Right hindlimb (tissue), 1 donor: ENCODE results near the gene HVCN1.
A peak's percentile ranks its signal among the peaks of the same experiment; 100 is the strongest.

ENCODE experiments used
- DNase-seq: peaks from one replicate; pipeline ENCODE4 v3.0.0-alpha.2; 2018

HVCN1 gene

DNA sequence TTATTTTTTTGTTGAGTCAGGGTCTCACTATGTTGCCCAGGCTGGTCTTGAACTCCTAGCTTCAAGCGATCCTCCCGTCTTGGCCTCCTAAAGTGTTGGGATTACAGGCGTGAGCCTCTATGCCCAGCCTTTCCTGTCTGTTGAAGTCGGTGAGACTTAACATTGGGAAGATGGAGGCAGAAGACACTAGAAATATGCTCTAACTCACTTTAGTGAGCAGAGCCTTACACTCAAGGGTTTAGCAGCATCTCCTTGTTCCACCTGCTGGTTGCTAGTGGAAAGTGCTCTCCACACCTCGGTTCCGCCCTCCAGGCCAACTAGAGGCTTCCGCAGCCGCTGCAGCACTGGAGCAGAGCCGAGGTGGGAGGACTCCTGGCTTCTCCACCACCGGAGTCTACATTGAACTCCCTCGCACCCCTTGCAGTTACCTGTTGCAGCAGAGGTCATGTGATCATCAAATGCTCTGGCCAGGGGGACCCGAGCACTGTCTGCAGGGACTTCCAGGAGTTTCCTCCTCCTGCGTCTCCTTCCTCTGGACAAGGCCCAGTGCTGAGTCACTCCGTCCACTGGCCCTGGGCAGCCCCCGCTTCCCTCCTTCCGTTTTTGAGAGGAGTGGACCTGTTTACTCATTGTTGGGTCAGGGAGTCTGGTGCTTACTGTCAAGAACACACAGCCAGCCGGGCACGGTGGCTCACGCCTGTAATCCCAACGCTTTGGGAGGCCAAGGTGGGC, 9.4 kb upstream of the HVCN1 start:
- DNase-seq = peak; percentile 86

DNA sequence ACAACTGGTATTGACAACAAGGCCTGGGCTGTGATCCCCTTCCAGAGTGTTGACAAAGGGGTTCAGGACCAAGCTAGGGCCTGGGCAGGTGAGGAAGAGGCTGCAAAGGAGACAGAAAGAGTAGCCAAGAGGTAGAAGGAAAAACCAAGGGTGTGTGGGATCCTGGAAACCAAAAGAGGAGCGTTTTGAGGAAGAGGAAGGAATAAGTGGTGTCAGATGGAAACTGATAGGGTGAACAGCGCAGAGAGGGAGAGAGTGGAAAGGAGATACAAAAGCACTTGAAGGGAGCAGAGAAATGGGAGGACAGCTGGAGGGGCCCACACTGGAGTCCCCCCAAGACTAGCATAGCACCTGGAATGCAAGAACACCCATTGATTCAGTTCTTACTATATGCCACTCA, 8.3 kb upstream of the HVCN1 start:
- no peak for DNase-seq

DNA sequence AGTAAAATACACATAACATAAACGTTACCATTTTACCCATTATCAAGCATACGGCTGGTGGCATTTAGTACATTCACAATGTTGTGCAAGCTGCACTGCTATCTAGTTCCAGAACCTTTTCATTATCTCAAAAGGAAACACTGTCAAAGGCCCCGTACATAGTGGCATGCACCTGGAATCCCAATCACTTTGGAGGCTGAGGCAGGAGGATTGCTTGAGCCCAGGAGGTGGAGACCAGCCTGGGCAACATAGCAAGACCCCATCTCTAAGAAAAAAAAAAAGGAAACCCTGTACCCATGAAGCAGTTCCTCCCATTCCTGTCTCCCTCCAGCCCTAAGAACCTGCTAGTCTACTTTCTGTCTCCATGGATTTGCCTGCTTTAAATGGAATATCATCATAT, 7.4 kb upstream of the HVCN1 start:
- no peak for DNase-seq

DNA sequence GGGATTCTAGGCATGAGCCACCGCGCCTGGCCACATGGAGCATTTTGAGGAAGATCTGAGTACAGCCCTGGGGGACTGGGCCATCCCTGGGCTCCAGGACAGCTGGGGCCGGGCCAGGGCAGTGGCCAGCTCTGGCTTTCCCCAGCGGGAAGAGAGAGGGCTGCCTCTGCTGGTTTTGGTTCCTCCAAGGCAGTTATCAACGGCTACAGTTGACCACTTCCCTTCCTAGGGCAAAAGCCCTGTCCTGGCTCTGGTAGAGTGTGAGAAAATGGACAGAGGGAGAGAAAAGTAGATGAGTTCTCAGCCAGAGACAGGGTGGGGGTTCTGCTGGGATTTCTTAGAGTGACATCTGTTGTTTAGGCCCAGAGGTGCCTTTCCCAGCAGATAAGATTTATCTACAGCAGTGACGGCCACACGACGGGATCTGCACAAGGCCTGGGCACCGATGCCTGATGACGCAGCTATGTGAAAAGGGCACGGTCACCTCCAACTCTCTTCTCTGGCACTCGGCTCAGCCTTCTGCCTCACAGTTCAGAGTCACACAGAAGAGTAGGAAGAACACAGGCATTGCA, 5.5 kb upstream of the HVCN1 start:
- no peak for DNase-seq

DNA sequence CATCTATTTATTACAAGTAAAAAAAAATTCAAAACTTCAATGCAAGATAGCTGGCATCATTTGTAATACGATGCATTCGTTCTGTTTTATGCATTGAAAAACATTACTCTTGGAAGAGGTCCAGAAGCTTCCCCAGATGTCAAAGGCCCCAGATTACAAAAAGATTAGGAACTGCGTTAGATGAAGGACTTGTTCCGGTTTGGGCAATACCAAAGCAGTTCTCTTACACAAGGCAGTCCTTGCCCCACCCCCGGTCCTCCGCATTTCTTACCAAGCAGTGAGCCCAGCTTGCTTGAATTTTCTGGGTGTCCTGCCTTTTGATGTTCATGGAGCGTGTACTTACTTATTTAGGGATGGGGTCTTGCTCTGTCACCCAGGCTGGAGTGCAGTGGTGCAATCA, 4.8 kb upstream of the HVCN1 start:
- no peak for DNase-seq

DNA sequence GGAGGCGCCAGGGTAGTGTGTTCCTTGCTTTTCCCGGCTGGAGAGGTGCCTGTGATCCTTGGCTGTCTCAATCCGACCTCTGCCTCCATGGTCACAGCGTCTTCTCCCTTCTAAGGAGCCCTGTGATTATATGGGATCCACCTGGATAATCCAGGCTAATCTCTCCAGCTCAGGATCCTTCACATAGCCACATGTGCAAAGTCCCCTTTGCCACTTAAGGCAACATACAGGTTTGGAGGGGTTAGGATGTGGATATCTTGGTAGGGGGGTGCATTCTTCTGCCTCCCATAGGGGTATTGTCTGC, 1.2 kb upstream of the HVCN1 start:
- DNase-seq = no peak

DNA sequence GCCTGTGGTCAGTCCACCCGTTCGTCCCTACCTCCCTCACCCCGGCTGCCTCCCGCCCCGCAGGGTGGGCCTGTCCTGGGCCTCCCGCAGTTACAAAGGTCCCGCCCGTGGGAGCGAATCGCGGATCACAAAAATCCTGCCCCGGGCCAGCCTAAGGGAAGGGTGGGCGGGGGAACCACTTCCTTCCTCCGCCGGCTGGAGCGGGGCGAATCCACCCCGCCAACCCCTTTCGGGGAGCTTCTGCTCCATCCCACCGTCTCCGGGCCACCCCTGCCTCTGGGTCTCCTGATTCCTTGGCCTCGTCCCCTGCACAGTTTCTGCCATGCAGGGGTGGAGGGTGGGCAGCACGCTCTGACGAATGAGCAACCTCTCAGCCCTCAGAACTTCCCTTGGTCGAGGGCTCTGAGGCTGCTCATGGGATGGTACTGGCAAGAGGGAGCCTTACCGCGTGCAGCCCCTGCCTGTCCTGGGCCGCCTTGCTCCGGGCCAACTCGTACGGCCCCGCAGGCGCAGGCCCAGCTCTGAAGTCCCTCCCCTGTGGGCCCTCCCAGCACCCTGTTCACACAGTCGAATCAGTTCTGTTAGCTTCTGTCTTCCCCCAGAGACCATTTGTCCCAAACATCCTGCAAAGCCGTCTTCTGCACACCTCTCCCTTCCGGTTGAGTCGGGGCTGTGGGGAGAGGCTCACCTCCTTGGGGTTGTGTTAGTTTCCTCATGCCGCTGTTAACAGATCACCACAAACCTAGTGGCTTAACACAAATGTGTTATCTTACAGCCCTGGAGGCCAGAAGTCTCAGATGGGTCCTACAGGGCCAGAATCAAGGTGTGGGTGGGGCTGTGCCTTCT, 589 bp upstream of the HVCN1 start:
- DNase-seq = peak; percentile 80

DNA sequence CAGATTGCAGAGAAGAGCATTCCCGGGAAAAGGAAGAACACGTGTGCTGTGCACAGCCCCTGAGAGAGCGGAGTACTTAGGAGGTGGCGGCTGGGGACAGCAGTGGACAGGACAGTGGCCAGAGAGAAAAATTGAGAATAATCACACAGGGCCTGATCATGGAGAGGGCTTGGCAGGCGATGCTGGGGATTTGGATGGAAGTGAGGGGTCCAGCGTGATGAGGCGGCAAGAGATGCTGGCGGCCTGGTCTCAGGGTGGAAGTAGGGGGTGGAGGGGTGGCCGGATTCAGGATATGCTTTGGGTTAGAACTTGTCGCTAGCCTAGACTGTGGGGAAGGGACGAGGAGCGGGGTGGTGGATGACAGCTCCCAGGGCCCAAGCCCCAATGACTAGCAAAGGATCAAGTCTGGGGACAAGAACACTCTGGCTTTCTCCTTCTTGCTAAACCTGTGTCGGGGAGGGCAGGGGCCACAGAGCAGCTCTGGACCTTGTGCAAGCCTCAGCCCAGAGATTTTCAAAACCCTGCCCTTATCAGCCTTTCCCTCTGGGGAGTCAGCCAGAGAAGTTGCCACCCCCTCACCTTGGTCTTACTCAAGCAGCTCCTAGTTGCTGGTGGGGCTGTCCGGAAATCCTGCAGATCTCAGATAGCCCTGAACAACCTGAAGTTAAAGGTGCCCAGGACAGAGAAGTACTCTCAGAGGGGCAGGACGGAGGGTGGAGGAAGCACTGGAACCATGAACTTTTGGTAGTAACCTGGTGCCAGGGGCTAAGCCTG, 1.3 kb downstream of the HVCN1 start:
- no peak for DNase-seq

DNA sequence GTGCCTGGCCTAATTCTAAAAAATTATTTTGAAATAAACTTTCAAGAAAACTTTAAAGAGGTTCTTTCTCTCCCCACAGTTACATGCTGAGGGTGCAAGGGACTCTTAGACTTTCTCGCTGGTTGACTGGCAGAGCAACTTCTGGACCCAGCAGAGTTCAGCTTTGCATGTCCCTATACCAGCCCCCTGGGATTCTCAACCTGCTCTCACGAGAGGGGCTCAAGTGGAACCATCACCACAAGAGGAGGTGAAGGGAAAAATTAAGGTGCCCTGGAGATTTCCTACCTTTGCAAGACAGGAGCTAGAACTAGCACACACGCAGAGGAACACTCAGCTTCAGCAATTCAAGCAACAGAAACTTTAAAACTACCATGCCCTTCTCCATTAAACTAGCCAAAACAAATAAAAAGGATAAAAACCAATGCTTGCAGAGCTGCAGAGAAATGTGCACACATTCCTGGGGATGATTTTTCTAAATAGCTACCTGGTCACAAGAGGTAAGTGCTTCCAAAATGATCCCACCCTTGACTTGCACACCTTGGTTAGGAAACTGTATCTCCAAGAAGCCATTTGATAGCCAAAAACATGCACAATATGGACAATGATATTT, 2.5 kb downstream of the HVCN1 start:
- no peak for DNase-seq

DNA sequence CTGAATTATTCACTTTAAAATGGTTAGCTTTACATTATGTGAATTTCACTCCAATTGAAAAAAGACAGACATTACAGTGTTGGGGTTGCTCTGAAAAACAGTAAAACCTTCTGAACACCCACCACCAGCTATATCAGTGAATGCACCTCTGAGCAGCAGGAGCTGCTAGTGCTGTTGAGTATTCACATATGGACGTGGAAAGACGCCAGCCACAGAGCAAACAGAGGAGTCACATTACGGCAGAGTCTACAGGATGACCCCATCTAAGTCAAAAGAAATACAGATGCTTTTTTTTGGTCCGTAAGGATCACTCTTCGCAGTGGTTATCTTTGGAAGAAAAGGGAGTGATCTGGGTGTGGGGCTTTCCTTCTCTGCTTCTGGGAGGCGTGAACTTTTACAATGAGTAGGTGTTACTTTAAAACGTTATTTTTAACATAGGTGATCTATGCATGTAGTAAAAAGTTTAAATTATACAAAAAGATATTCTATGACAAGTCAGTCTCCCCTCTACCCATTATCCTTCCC, 4.5 kb downstream of the HVCN1 start:
- no peak for DNase-seq

DNA sequence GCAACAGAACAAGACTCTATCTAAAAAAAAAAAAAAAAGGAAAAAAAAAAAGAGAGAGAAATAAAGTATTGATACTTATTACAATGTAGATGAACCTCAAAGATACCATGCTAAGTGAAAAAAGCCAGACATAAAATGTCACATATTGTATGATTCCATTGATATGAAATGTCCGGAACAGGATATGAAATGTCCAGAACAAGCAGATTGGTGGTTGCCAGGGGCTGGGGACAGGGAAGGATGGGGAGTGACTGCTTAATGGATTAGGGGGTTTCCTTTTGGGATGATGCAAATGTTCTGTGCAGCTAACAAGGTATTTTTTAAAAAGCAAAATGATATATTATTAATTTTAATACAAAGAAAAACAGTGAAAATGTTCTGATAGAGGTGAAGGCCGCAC, 5.0 kb downstream of the HVCN1 start:
- DNase-seq = no peak

DNA sequence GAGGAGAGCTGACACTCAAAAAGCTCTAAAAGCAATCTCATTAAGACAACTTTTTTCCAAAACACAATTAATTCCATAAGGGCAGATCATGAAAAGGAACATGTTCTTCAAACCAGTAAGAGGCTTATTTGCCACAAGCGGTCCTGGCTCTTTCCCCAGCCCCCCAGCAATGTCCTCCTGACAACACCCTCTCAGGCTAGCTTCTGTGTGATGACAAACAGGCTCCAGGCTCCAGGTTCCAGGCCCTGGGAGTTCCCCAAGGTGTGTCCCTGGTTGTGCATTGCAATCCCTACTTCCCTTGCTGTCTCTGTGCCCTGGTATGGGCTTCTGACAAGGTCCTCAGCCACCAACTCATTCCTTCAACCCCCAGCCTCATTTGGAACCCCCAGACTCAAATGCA, 8.9 kb downstream of the HVCN1 start:
- DNase-seq = no peak

DNA sequence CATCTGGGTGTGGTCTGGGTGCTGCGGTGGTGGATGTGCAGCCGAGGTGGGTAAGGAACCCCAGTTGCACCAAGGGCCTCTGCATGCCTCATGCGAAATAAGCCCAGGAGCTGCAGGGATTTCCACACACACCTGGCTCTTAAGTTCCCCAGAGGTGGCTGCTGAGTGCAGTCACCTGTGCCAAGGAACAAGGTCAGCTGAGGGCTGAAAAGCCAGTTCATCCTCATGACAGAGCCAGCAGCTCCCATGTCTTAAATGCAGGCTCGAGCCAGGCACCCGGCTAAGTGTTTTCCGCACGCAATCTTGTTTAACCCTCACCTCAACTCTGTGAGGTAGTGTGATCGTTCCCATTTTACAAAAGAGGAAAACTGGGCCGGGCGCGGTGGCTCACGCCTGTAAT, 9.7 kb downstream of the HVCN1 start:
- no peak for DNase-seq

DNA sequence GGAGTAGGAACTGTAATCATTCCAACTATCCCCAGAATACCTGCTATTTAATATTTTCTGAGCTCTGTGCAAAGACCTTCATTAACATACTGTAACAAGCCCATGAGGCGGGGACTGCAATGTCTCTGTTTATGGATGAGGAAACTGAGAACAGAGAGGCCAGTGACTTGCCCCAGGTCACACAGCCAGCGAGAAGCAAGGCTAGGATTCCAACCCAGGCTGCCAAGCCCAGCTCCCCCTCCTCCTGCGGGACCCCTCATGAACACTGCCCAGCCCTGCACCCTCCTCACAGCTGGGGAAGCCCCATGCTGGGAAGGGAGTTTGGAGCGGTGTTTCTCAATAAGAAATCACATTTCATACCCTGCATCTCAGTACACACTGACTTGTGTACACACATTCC, 10.9 kb downstream of the HVCN1 start:
- no peak for DNase-seq

DNA sequence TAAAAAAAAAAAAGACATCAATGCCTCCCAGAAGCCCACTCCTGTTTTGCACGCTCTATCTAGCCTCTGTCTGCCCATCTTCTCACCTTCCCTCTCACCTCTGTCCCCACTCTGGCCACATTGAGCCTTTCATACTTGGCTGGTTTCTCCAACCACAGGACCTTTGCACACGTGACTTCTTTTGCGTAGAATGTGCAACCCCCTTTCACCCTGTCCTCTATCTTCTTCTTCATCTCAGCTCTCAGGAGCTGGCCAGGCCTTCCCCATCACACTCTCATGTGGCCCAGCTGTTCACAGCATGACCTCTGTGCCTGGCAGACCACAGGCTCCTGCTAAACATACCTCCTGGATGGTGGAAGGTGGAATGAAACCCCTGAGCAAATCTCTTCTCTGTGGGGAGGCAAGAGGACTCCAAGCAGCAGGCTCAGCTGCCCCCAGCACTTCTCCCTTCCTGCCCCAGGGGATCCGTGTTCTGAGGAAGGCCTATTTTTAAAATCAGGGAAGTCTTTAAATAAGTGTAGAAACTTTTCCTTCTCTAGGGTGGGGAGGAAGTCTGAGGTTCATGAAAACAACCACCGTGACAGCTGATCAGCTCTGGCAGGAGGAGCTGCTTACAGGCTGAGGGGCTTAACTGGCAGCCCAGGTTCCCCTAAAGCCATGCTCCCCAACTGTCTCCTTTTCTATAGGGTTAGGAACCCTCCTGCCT, 11.6 kb downstream of the HVCN1 start:
- DNase-seq = no peak

DNA sequence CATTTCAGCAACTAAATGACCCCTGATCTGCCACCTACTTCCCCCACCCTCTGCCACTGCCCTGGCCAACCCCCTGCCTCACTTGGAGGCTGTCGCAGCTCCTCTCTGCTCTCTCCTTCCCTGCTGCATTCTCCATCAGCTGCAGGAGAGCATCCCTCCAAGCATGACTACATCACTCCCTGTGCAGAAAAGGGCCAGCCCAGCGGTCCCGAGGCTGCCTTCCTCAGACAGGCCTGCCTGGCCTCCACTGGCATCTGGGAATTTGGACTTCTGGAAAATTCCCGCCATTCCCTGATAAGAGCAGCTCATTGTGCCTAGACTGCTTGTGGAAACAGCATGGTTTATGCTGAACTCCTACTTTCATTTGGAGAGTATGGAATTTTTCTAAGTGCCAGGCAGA, 12.7 kb downstream of the HVCN1 start:
- no peak for DNase-seq

DNA sequence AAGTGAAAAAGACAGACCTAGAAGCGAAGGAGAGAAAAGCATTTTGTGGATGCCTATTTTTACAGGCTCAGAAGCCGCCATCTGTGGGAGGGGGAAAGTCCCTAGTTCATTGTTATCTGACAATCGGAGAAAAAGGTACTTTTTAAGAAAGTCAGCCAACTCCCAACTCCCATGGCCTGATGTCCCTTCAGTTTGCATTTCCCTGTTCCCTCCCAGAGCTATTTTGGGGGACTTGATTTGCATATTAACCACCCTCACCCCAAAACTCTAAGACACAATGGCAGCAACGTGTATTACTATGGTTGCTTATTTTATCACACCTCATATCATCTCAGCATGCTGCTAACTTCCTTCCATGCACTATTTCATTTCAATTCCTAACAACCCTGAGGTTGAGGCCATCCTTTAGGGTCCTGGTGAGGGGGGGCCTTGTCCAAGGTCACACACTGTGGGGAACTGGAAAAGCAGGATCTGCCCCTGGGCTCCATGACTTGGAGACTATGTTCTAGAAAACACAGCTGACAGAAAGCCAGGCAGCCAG, 18.7 kb downstream of the HVCN1 start:
- no peak for DNase-seq

DNA sequence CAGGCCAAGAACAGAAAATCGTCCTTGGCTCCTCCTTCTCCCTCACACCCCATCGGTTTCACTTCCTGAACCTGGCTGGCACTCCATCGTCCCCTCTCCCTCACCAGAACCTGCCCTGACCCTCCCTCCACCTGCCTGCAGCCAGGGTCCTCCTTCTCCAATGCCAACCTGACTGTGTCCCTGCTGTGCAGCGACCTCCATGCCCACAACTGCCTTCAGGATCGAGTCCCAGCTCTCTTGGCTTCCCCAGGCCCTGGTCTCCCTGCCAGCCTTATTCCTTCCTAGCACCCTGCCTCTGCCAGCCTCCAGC, 19.8 kb downstream of the HVCN1 start:
- DNase-seq = no peak

DNA sequence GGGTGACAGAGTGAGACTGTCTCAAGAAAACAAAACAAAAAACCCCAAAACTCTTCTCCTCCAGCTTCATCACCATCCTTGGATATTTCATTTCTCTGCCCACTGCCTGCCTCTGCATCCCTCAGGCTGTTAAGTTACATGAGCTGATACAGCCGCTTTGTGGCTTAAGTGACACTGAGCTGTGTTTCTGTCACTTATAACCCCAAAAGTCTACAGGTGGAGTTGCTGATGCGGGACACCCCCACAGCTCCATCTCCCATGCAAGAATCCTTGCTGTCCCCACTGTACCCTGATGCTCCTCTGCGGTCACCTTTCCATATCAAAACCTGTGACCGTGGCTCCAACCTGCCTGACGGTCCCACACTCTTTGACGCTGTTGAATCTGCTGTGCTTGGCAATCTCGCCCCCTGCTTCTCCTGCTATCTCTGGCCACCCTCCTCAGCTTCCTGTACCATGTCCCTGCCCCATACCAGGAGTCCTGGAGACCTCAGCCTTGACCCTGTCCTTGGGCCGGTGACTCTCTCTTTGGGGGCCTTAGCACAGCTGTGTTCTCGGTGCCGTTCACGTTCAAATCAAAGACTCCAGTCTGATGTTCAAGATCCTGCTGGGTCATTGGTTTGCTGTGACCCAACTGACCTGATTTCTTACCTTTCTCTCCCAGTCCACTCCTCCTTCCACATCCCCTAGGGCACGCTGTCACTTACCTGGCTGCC, 20.3 kb downstream of the HVCN1 start:
- DNase-seq = no peak

DNA sequence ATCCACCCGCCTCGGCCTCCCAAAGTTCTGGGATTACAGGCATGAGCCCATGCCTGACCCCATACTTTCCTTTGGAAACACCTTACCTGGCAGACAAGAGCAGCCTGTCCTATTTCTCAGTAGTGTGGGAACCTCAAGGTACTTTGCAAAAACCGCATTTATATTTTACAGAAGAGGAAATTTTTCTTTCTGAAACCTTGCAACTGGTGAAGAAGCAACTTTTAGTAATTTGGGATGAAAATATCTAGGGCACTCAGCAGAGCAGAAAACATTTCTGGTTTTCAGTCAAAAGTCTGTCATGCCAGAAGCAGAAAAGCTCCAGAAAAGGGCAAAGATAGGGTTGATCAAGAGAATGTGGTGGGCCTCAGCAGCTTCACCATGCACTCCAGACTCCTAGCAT, 21.2 kb downstream of the HVCN1 start:
- no peak for DNase-seq

DNA sequence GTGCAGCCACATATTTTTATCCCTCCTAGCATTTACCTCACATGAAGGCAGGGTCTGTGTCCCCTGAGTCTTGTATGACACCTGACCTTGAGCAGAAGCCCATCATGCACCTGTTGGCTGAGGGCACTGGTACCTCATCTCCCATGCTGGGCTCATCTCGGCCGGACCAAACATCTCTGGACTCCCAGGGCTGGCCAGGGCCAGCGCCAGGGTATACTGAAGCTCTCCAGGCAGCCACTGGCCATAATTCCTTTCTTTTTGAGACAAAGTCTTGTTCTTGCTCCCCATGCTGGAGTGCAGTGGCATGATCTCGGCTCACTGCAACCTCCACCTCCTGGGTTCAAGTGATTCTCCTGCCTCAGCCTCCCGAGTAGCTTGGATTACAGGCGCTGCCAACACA, 22.0 kb downstream of the HVCN1 start:
- no peak for DNase-seq
